Activated naive CD8-positive, alpha-beta T cell treated with anti-CD3 and anti-CD28 coated beads, Interleukin-2, amount 50 U/mL, for 16 hours (primary cell): ENCODE data around the gene CSPG5.

Experiments used
- DNase-seq: peaks from one replicate; pipeline ENCODE4 v3.0.0-alpha.2; 2020; ENCODE audit warnings: low read depth, low spot score

Gene CSPG5

GRCh38 chr3:47536967-47537366, 41.7 kb downstream of the CSPG5 start:
- DNase-seq = no peak

GRCh38 chr3:47536221-47536891, 42.3 kb downstream of the CSPG5 start:
- DNase-seq = no peak

DNA sequence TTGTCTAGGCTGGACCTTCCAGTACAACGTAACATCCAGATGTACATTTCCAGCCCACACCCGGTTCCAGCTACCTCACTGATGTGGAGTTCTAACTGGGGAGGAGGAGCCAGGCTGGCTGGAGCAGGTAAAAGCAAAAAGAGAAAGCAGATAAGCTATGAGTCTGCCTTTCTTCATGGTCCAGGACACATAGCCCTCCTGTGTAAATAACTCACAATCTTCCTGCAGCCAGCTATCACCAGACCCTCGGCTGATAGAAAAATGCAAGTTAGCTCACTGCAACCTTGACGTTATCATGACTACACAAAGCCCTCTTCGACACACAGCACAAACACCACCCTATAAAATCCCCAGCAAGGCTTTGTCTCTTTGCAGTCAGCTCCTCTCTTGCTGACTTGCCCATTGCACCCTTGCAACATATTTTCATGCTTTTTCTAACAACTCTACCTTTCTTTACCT, 44.6 kb downstream of the CSPG5 start:
- no peak for DNase-seq

DNA sequence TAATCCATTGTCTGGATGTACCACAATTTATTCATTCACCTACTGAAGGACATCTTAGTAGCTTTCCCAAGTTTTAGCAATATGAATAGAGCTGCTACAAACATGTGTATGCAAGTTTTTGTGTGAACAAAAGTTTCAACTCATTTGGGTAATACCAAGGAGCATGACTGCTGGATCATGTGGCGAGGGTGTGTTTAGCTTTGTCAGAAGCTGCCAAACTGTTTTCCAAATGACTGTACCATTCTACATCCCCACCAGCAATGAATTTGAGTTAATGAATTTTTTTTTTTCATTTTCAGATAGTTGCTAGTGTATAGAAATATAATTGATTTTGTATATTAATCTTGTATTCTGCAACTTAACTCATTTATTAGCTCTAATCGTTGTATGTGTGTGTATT, 45.2 kb downstream of the CSPG5 start:
- DNase-seq = no peak

DNA sequence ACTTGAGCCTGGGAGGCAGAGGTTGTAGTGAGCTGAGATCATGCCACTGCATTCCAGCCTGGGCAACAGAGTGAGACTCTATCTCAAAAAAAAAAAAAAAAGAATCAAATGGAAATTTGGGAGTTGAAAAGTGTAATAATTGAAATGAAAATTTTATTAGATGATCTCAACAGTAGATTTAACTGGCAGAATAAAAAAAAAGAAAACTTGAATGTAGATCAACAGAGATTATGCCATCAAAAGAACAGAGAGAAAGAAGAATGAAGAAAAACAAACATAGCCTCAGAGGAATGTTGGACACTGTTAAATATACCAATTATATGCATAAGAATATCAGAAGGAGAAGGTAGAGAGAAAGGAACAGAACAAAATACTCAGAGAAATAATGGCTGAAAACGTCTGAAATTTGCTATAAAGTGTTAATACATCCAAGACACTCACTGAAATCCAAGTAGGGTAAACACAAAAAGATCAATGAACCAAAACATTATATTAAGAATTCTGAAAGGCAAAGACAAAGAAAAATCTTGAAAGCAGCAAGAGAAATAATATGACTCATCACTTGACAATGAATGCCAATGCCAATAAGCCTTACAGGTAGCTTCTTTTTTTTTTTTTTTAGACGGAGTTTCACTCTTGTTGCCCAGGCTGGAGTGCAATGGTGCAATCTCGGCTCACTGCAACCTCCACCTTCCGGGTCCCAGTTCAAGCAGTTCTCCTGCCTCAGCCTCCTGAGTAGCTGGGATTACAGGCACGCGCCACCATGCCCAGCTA, 50.5 kb downstream of the CSPG5 start:
- no peak for DNase-seq

- DNase-seq = no peak
Measured at GRCh38 chr3:47525617-47526016, 53.0 kb downstream of the CSPG5 start.

- DNase-seq = no peak
Measured at GRCh38 chr3:47523310-47524073, 55.2 kb downstream of the CSPG5 start.

- DNase-seq = peak; percentile 38
Measured at GRCh38 chr3:47522082-47522987, 56.3 kb downstream of the CSPG5 start.

DNA sequence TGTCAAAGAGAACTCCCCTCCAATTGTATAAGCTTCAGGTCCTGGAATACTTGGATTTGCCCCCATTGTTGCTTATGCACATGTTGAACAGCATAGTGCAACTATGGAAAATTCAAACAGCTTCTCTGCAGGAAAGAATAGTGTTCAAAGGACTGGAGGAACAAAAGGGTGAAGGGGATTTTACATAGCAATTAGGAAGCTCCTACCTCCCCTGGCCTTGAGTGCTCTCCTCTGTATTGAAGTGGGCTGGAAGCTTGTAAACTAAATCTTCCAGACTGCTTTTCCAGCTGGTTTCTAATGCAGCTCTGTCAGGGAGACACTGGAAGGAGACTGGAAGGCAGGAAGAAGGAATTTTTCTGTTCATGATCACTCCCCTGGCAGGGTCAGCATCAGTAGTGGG, 57.9 kb downstream of the CSPG5 start:
- DNase-seq = no peak

DNA sequence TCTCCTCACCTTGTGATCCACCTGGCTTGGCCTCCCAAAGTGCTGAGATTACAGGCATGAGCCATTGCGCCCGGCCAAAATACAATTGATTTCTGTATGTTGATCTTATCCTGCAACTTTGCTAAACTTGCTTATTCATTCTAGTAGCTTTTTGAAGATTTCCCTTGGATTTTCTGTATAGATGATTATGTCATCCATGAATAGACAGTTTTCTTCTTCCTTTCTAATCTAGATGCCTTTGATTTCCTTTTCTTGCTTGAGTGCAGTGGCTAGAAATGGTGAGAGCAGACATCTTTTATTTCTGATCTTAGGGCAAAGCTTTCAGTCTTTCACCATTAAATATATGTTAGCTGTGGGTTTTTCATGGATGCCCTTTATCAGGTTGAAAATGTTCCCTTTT, 60.7 kb downstream of the CSPG5 start:
- DNase-seq = no peak

DNA sequence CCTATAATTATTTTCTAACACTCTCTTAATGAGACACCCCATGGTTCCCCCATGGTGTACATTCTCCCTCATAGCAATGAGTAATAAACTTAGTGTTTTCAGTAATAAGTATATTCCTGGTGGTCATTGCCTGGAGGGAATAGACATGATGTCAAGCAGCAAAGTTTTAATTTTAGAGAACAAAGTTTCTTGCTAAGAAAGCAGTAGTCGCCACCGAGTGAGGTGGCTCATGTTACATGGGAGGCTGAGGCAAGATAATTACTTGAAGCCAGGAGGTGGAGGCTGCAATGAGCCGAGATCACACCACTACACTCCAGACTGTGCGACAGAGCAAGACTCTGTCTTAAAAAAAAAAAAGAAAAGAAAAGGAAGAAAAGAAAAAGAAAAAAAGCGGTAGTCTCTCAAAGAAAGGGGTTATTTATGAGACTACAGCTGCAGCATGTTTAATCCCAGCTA, 62.8 kb downstream of the CSPG5 start:
- DNase-seq = no peak

- DNase-seq = no peak
Measured at GRCh38 chr3:47515100-47515499, 63.6 kb downstream of the CSPG5 start.

- DNase-seq = peak; percentile 91
Measured at GRCh38 chr3:47513125-47513929, 65.3 kb downstream of the CSPG5 start, which contains the start of gene ELP6. Gene ELP6, minus strand, starts transcription at chr3:47513712. Its CDS starts 122 bp downstream, at chr3:47513590.

DNA sequence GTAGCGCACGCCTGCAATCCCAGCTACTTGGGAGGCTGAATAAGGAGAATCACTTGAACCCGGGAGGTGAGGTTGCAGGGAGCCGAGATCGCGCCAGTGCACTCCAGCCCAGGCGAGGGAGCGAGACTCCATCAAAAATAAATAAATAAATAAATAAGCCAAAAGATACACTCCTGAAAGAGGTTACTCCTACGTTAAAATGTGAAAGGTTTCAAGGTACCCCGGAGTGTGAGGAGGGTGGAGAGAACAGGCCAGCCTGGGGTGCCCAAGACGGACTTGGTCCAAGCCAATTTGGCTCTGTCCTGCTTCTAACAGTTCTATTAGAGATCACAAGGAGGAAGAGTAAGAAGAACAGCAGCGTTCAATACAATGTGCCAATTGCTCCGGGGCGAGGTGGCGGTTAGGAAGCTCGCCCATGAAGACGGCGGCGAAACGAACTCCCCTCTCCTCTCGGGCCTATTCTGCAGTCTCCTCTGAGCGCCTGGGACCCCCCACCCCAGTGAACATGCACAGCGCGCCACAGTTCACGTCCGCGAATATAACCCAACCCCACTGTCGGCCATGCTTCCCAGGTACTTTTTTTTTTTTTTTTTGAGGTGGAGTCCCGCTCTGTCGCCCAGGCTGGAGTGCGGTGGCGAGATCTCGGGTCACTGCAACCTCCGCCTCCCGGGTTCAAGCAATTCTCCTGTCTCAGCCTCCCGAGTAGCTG, 66.1 kb downstream of the CSPG5 start:
- DNase-seq = no peak
